Measurements from ENCODE around the gene GM2A.

GRCh38 chr5:151219789-151220188 is 33.2 kb upstream of the GM2A start:
- TF ChIP-seq, protein P1, sequence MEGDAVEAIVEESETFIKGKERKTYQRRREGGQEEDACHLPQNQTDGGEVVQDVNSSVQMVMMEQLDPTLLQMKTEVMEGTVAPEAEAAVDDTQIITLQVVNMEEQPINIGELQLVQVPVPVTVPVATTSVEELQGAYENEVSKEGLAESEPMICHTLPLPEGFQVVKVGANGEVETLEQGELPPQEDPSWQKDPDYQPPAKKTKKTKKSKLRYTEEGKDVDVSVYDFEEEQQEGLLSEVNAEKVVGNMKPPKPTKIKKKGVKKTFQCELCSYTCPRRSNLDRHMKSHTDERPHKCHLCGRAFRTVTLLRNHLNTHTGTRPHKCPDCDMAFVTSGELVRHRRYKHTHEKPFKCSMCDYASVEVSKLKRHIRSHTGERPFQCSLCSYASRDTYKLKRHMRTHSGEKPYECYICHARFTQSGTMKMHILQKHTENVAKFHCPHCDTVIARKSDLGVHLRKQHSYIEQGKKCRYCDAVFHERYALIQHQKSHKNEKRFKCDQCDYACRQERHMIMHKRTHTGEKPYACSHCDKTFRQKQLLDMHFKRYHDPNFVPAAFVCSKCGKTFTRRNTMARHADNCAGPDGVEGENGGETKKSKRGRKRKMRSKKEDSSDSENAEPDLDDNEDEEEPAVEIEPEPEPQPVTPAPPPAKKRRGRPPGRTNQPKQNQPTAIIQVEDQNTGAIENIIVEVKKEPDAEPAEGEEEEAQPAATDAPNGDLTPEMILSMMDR (IDR thresholded peaks at IDR 0.05; ENCODE audit: poor library complexity), result no peak
- no peak for TF ChIP-seq EZH2 (IDR thresholded peaks at IDR 0.05; ENCODE audit: borderline replicate concordance)
